ENCODE data around the gene COLEC12.

The COLEC12 gene

GRCh38 chr18:398935-399630 is 101.4 kb downstream of the COLEC12 start:
- no peaks in the 10 kb centered on the region for H3K36me3 ChIP-seq (ENCODE audit: insufficient read depth, low read length)
- no peaks in the 10 kb centered on the region for H3K79me2 ChIP-seq (ENCODE audit: insufficient read depth, low read length)
- H3K4me1 ChIP-seq (ENCODE audit: insufficient read depth, low read length, poor library complexity, severe bottlenecking) = no peaks in the 10 kb centered on the region
- H3K27me3 ChIP-seq (ENCODE audit: insufficient read depth, low read length, poor library complexity, severe bottlenecking) = no peaks in the 10 kb centered on the region
- no peaks in the 10 kb centered on the region for H4K20me1 ChIP-seq (ENCODE audit: insufficient read depth, low read length, poor library complexity, severe bottlenecking)
- H2AFZ ChIP-seq (ENCODE audit: low read length) = no peak overlapping the region
- no peak overlapping the region for H3K9ac ChIP-seq (ENCODE audit: low read depth, low read length, poor library complexity, severe bottlenecking)
- TF ChIP-seq, protein P1, sequence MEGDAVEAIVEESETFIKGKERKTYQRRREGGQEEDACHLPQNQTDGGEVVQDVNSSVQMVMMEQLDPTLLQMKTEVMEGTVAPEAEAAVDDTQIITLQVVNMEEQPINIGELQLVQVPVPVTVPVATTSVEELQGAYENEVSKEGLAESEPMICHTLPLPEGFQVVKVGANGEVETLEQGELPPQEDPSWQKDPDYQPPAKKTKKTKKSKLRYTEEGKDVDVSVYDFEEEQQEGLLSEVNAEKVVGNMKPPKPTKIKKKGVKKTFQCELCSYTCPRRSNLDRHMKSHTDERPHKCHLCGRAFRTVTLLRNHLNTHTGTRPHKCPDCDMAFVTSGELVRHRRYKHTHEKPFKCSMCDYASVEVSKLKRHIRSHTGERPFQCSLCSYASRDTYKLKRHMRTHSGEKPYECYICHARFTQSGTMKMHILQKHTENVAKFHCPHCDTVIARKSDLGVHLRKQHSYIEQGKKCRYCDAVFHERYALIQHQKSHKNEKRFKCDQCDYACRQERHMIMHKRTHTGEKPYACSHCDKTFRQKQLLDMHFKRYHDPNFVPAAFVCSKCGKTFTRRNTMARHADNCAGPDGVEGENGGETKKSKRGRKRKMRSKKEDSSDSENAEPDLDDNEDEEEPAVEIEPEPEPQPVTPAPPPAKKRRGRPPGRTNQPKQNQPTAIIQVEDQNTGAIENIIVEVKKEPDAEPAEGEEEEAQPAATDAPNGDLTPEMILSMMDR (conservative IDR thresholded peaks at IDR 0.05; ENCODE audit: low read length) = no peak
- TF ChIP-seq EZH2phosphoT487 (IDR thresholded peaks at IDR 0.05; ENCODE audit: borderline replicate concordance) = no peak
- no peak overlapping the region for H3K4me2 ChIP-seq (ENCODE audit: low read depth, low read length, poor library complexity, severe bottlenecking)
- H3K9me2 ChIP-seq (replicated peaks; ENCODE audit: low read depth, low read length) = no peaks in the 10 kb centered on the region
- H3K4me3 ChIP-seq (ENCODE audit: low read length, poor library complexity, severe bottlenecking) = no peak overlapping the region
- H3F3A ChIP-seq (ENCODE audit: low read depth) = no peaks in the 10 kb centered on the region
- H3K9me3 ChIP-seq (ENCODE audit: insufficient read depth, low read depth, low read length) = peaks cover 12% of the 10 kb centered on the region; the same call in 1 of the 2 replicates

- TF ChIP-seq, protein P1 (conservative IDR thresholded peaks at IDR 0.05; ENCODE audit: low read length) = no peak
- no peak for TF ChIP-seq EZH2phosphoT487 (IDR thresholded peaks at IDR 0.05; ENCODE audit: borderline replicate concordance)
- Histone ChIP-seq H2AFZ (ENCODE audit: low read length) (no peak overlapping the region), H3K27me3 (ENCODE audit: insufficient read depth, low read length, poor library complexity, severe bottlenecking) (no peaks in the 10 kb centered on the region), H3K9me2 (replicated peaks; ENCODE audit: low read depth, low read length) (no peaks in the 10 kb centered on the region), H3K36me3 (ENCODE audit: insufficient read depth, low read length) (no peaks in the 10 kb centered on the region), H3K79me2 (ENCODE audit: insufficient read depth, low read length) (no peaks in the 10 kb centered on the region), H3K9me3 (ENCODE audit: insufficient read depth, low read depth, low read length) (peaks cover 9% of the 10 kb centered on the region; the same call in 1 of the 2 replicates), H3K9ac (ENCODE audit: low read depth, low read length, poor library complexity, severe bottlenecking) (no peak overlapping the region), H4K20me1 (ENCODE audit: insufficient read depth, low read length, poor library complexity, severe bottlenecking) (no peaks in the 10 kb centered on the region), H3F3A (ENCODE audit: low read depth) (no peaks in the 10 kb centered on the region), H3K4me2 (ENCODE audit: low read depth, low read length, poor library complexity, severe bottlenecking) (no peak overlapping the region), H3K4me1 (ENCODE audit: insufficient read depth, low read length, poor library complexity, severe bottlenecking) (no peaks in the 10 kb centered on the region), H3K4me3 (ENCODE audit: low read length, poor library complexity, severe bottlenecking) (no peak overlapping the region)
These were observed 103.9 kb downstream of the COLEC12 start for GRCh38 chr18:396556-396955.

DNA sequence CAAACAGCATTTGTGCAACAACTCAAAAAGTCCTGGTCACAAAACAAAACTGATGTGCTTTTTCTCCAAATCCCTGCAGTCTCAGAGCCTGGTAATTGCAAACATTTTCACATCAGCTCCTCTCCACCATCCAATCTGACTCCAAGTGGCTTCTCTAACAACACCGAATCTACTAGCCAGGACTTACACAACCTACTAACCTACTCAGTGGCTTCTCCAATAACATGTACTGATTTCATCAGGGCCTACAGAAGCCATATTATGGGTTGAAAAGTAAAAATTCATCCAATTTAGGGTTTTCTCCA is 104.3 kb downstream of the COLEC12 start:
- H4K20me1 ChIP-seq (ENCODE audit: insufficient read depth, low read length, poor library complexity, severe bottlenecking) = no peaks in the 10 kb centered on the region
- H3F3A ChIP-seq (ENCODE audit: low read depth) = no peaks in the 10 kb centered on the region
- H3K27me3 ChIP-seq (ENCODE audit: insufficient read depth, low read length, poor library complexity, severe bottlenecking) = no peaks in the 10 kb centered on the region
- no peak overlapping the region for H3K9ac ChIP-seq (ENCODE audit: low read depth, low read length, poor library complexity, severe bottlenecking)
- H3K36me3 ChIP-seq (ENCODE audit: insufficient read depth, low read length) = no peaks in the 10 kb centered on the region
- TF ChIP-seq EZH2phosphoT487 (IDR thresholded peaks at IDR 0.05; ENCODE audit: borderline replicate concordance) = no peak
- TF ChIP-seq, protein P1 (conservative IDR thresholded peaks at IDR 0.05; ENCODE audit: low read length) = no peak
- H3K9me3 ChIP-seq (ENCODE audit: insufficient read depth, low read depth, low read length) = peaks cover 9% of the 10 kb centered on the region; the same call in 1 of the 2 replicates
- no peaks in the 10 kb centered on the region for H3K79me2 ChIP-seq (ENCODE audit: insufficient read depth, low read length)
- no peak overlapping the region for H3K4me2 ChIP-seq (ENCODE audit: low read depth, low read length, poor library complexity, severe bottlenecking)
- H2AFZ ChIP-seq (ENCODE audit: low read length) = no peak overlapping the region
- no peak overlapping the region for H3K4me3 ChIP-seq (ENCODE audit: low read length, poor library complexity, severe bottlenecking)
- no peaks in the 10 kb centered on the region for H3K9me2 ChIP-seq (replicated peaks; ENCODE audit: low read depth, low read length)
- no peaks in the 10 kb centered on the region for H3K4me1 ChIP-seq (ENCODE audit: insufficient read depth, low read length, poor library complexity, severe bottlenecking)
